ENCODE data around the gene EHD4.

EHD4 gene

GRCh38 chr15:41937568-41937923, 34.8 kb downstream of the EHD4 start:
- TF ChIP-seq CTCF (IDR thresholded peaks at IDR 0.05; ENCODE audit: low read length, missing control alignments): no peak
- H3K4me3 ChIP-seq (replicated peaks; ENCODE audit: low read depth, low read length): no peak overlapping the region
- DNase-seq (ENCODE audit: low read depth): no peak

- peak; percentile 76 for DNase-seq (ENCODE audit: low read depth)
- TF ChIP-seq CTCF (IDR thresholded peaks at IDR 0.05; ENCODE audit: low read length, missing control alignments): no peak
- H3K4me3 ChIP-seq (replicated peaks; ENCODE audit: low read depth, low read length): no peak overlapping the region
Measured at GRCh38 chr15:41936649-41937567, 35.4 kb downstream of the EHD4 start.

- no peak for TF ChIP-seq CTCF (IDR thresholded peaks at IDR 0.05; ENCODE audit: low read length, missing control alignments)
- no peak overlapping the region for H3K4me3 ChIP-seq (replicated peaks; ENCODE audit: low read depth, low read length)
- DNase-seq (ENCODE audit: low read depth): no peak
Measured at GRCh38 chr15:41936155-41936554, 36.2 kb downstream of the EHD4 start.

GRCh38 chr15:41935566-41936020, 36.8 kb downstream of the EHD4 start:
- no peak for DNase-seq (ENCODE audit: low read depth)
- no peak overlapping the region for H3K4me3 ChIP-seq (replicated peaks; ENCODE audit: low read depth, low read length)
- no peak for TF ChIP-seq CTCF (IDR thresholded peaks at IDR 0.05; ENCODE audit: low read length, missing control alignments)

- TF ChIP-seq CTCF (IDR thresholded peaks at IDR 0.05; ENCODE audit: low read length, missing control alignments): no peak
- H3K4me3 ChIP-seq (replicated peaks; ENCODE audit: low read depth, low read length): no peak overlapping the region
- DNase-seq (ENCODE audit: low read depth): no peak
Measured at GRCh38 chr15:41934843-41935242, 37.5 kb downstream of the EHD4 start.

- TF ChIP-seq CTCF (IDR thresholded peaks at IDR 0.05; ENCODE audit: low read length, missing control alignments): no peak
- DNase-seq (ENCODE audit: low read depth): no peak
- no peak overlapping the region for H3K4me3 ChIP-seq (replicated peaks; ENCODE audit: low read depth, low read length)
Measured at GRCh38 chr15:41933771-41934170, 38.6 kb downstream of the EHD4 start.

- no peak overlapping the region for H3K4me3 ChIP-seq (replicated peaks; ENCODE audit: low read depth, low read length)
- no peak for DNase-seq (ENCODE audit: low read depth)
- no peak for TF ChIP-seq CTCF (IDR thresholded peaks at IDR 0.05; ENCODE audit: low read length, missing control alignments)
Measured at GRCh38 chr15:41933326-41933725, 39.0 kb downstream of the EHD4 start.

Data from fibroblast of pulmonary artery (primary cell).